ENCODE measurements around the gene PML.

DNA sequence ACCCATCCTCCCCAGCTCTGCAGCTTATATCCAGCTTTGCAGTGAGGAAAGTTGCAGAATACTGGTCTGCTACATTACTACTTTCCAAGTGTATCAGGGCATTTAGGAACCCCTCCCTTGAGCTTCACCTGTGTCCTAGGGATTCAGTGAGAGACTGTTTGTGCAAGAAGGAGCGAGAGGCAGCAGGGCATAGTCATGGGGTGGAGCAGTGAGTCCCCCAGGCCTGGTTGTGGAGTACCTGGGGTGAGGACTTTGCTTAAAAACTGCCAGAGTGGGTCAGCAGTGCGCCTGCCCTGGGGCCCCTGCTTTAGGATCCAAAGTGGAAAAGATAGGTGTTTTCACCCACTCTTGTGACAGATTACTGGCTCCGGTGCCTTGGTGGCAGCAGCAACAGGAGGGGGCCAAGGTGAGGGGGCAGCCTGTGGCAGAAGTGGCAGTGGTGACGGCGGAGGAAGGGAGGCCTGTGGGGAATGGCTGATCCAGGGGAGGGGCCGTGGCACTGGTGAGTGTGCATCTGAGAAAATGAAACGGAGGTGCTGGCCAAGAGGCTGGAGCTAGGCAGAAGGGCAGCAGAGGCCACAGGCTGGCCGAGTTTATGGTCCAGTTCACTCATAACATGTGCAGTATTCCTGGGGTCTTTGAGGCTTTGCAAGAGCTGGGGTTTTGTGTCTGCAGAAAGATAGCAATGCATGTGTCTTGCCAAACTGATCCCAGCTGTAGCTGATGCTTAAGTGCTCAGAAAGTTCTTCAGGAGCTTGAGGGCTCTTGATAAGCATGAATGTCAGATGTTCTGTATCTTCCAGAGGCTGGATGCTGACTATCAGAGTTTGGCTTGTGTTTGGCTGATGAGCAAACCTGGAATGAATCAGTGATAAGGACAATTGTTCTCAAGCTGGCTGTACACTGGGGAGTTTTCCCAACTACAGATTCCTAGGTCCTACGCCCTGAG, 44.5 kb downstream of the PML start:
- TF ChIP-seq, protein P1, sequence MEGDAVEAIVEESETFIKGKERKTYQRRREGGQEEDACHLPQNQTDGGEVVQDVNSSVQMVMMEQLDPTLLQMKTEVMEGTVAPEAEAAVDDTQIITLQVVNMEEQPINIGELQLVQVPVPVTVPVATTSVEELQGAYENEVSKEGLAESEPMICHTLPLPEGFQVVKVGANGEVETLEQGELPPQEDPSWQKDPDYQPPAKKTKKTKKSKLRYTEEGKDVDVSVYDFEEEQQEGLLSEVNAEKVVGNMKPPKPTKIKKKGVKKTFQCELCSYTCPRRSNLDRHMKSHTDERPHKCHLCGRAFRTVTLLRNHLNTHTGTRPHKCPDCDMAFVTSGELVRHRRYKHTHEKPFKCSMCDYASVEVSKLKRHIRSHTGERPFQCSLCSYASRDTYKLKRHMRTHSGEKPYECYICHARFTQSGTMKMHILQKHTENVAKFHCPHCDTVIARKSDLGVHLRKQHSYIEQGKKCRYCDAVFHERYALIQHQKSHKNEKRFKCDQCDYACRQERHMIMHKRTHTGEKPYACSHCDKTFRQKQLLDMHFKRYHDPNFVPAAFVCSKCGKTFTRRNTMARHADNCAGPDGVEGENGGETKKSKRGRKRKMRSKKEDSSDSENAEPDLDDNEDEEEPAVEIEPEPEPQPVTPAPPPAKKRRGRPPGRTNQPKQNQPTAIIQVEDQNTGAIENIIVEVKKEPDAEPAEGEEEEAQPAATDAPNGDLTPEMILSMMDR (IDR thresholded peaks at IDR 0.05): no peak
- TF ChIP-seq POLR2A (IDR thresholded peaks at IDR 0.05): no peak
- no peak for TF ChIP-seq POLR2AphosphoS5 (IDR thresholded peaks at IDR 0.05)
- no peak for TF ChIP-seq EP300 (IDR thresholded peaks at IDR 0.05)

All from stomach (tissue), 4 donors.